Neural crest cell (in vitro differentiated cells): ENCODE data around the gene DNM3. TPM values are rescaled to one million over a fixed set of nuclear protein-coding genes. Genes with fewer than 3 reads are reported as not detected.

Source experiments
- DNase-seq: peaks from one replicate; pipeline ENCODE4 v3.0.0; 2021; ENCODE audit warnings: low read depth, mixed read lengths, low spot score
- H3K27ac Mint-ChIP-seq: one replicate; pipeline ENCODE4 v1.8.0; 2021; ENCODE audit warnings: mild to moderate bottlenecking, mixed read lengths; ENCODE audit not compliant: unreplicated experiment
- H3K27me3 Mint-ChIP-seq: 2 replicates; pipeline ENCODE4 v1.8.0; 2021; ENCODE audit warnings: low read depth, mild to moderate bottlenecking, mixed read lengths
- H3K36me3 Mint-ChIP-seq: 2 replicates; pipeline ENCODE4 v1.8.0; 2021; ENCODE audit warnings: low read depth, mild to moderate bottlenecking, mixed read lengths
- H3K4me1 Mint-ChIP-seq: 2 replicates; pipeline ENCODE4 v1.8.0; 2021; ENCODE audit warnings: mixed read lengths
- H3K4me3 Mint-ChIP-seq: one replicate; pipeline ENCODE4 v1.8.0; 2021; ENCODE audit warnings: mild to moderate bottlenecking, mixed read lengths
- H3K9me3 Mint-ChIP-seq: 2 replicates; pipeline ENCODE4 v1.8.0; 2021; ENCODE audit warnings: mixed read lengths
- CTCF ChIP-seq: fragments of 200-600 bp; sonication (generic); conservative IDR thresholded peaks from 2 replicates; pipeline ENCODE4 v1.5.0; 2021; ENCODE audit warnings: antibody characterized with exemption, mild to moderate bottlenecking
- total RNA-seq: library from RNA; stranded (reverse); gene quantifications from 2 replicates; pipeline ENCODE4 v1.2.1, GENCODE V29; 2021

The DNM3 gene
- total RNA-seq, 1 donor from 2014 or later, result 3.5 TPM

- peak; percentile 20 for DNase-seq
- no peaks in the 10 kb centered on the region for H3K27me3 Mint-ChIP-seq
Measured at GRCh38 chr1:171801487-171801891, 39.8 kb upstream of the DNM3 start.

GRCh38 chr1:171802207-171802606 lies 39.1 kb upstream of the DNM3 start:
- H3K27me3 Mint-ChIP-seq, result no peaks in the 10 kb centered on the region
- H3K4me3 Mint-ChIP-seq, result no peak overlapping the region
- no peaks in the 10 kb centered on the region for H3K4me1 Mint-ChIP-seq
- no peaks in the 10 kb centered on the region for H3K9me3 Mint-ChIP-seq
- no peaks in the 10 kb centered on the region for H3K36me3 Mint-ChIP-seq
- no peak for TF ChIP-seq CTCF
- no peak overlapping the region for H3K27ac Mint-ChIP-seq
- no peak for DNase-seq

More at GRCh38 chr1:171801487-171801891, 39.8 kb upstream of the DNM3 start:
- Mint-ChIP-seq H3K27ac (no peak overlapping the region), H3K4me3 (no peak overlapping the region), H3K36me3 (no peaks in the 10 kb centered on the region), H3K9me3 (no peaks in the 10 kb centered on the region), H3K4me1 (no peaks in the 10 kb centered on the region)
- peak; percentile 84 for TF ChIP-seq CTCF

- Mint-ChIP-seq H3K9me3 (no peaks in the 10 kb centered on the region), H3K27ac (no peak overlapping the region), H3K4me3 (no peak overlapping the region), H3K4me1 (peaks cover 5% of the 10 kb centered on the region), H3K36me3 (no peaks in the 10 kb centered on the region), H3K27me3 (no peaks in the 10 kb centered on the region)
- no peak for DNase-seq
- no peak for TF ChIP-seq CTCF
Measured at GRCh38 chr1:171803045-171803444, 38.3 kb upstream of the DNM3 start.

- no peaks in the 10 kb centered on the region for H3K36me3 Mint-ChIP-seq
- H3K4me1 Mint-ChIP-seq, result peaks cover 5% of the 10 kb centered on the region
- H3K9me3 Mint-ChIP-seq, result no peaks in the 10 kb centered on the region
- H3K4me3 Mint-ChIP-seq, result no peak overlapping the region
- H3K27ac Mint-ChIP-seq, result no peak overlapping the region
- no peak for DNase-seq
- no peaks in the 10 kb centered on the region for H3K27me3 Mint-ChIP-seq
- TF ChIP-seq CTCF, result no peak
Measured at GRCh38 chr1:171803461-171804022, 37.8 kb upstream of the DNM3 start.

GRCh38 chr1:171805395-171806115 lies 35.7 kb upstream of the DNM3 start:
- Mint-ChIP-seq H3K9me3 (no peaks in the 10 kb centered on the region), H3K4me1 (peaks cover 5% of the 10 kb centered on the region), H3K36me3 (no peaks in the 10 kb centered on the region), H3K27me3 (no peaks in the 10 kb centered on the region), H3K4me3 (no peak overlapping the region), H3K27ac (no peak overlapping the region)
- TF ChIP-seq CTCF, result no peak
- no peak for DNase-seq
